ENCODE data around the gene ITPRIP. TPM values are rescaled to one million over a fixed set of nuclear protein-coding genes. Genes with fewer than 3 reads are reported as not detected.

Gene ITPRIP
- total RNA-seq, 1 donor from 2014 or later, result 15.6 TPM

DNA sequence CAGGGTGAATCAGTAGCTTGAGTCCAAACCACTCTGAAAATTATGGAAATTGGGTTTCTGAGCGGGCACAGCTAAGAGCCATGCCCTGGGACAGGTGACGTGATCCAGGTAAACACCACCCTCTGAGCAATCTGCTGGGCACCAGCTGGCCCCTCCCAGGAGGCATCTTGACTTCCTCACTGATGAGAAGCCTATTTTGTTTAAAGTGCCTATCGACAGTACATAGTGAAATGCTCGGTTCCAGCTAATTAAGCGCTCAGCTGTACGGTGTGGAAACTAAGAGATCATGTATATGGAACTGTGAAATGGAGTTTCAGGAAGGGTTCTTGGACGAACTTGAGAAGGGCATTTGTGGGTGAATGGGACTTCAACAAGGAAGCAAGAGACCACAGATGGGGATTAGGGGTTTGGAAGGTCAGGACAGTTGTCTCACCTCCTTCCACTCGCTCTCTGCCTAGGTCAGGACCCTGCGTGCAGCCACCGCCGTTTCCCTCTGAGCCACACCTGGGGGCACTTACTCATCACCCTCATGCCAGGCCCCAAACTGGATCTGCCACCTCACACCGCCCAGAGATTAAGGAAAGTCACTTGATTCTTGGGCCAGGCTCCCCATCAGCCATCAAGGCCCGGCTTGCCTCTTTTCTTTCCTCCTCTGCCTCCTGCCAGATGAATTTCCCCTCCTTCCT lies 3.2 kb downstream of the ITPRIP start:
- no peak for DNase-seq (ENCODE audit: low read depth, low spot score)
- H3K4me1 Mint-ChIP-seq, result peaks cover 57% of the 10 kb centered on the region
- peak overlapping the region; percentile 24 for H3K27ac Mint-ChIP-seq (ENCODE audit: unreplicated experiment)
- no peaks in the 10 kb centered on the region for H3K9me3 Mint-ChIP-seq
- TF ChIP-seq, protein P1, sequence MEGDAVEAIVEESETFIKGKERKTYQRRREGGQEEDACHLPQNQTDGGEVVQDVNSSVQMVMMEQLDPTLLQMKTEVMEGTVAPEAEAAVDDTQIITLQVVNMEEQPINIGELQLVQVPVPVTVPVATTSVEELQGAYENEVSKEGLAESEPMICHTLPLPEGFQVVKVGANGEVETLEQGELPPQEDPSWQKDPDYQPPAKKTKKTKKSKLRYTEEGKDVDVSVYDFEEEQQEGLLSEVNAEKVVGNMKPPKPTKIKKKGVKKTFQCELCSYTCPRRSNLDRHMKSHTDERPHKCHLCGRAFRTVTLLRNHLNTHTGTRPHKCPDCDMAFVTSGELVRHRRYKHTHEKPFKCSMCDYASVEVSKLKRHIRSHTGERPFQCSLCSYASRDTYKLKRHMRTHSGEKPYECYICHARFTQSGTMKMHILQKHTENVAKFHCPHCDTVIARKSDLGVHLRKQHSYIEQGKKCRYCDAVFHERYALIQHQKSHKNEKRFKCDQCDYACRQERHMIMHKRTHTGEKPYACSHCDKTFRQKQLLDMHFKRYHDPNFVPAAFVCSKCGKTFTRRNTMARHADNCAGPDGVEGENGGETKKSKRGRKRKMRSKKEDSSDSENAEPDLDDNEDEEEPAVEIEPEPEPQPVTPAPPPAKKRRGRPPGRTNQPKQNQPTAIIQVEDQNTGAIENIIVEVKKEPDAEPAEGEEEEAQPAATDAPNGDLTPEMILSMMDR (conservative IDR thresholded peaks at IDR 0.05), result no peak
- peaks cover 92% of the 10 kb centered on the region for H3K27me3 Mint-ChIP-seq (ENCODE audit: low read depth)
- no peaks in the 10 kb centered on the region for H3K36me3 Mint-ChIP-seq (ENCODE audit: low read depth)
- H3K4me3 Mint-ChIP-seq, result peak overlapping the region; percentile 78

DNA sequence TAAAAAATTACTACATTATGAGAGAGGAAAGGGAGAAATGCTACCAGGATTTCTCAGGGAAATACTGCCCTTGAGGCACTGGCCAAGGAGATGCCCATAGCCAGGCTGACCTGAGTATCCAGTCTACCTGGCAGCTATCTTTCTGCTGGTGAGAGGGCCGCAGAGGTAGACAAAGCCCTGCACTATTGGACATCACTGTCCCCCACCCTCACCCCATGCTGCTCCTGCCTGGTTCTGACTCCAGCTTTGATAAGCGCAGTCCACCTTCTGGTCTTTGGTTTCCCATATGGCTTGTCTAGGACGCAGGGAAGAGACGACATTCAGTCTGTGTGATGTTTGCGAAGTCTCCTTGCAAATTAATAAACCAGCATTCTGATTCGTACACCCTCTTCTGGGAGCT lies 3.7 kb downstream of the ITPRIP start:
- Mint-ChIP-seq H3K36me3 (ENCODE audit: low read depth) (no peaks in the 10 kb centered on the region), H3K27me3 (ENCODE audit: low read depth) (peaks cover 92% of the 10 kb centered on the region), H3K4me1 (peaks cover 57% of the 10 kb centered on the region), H3K4me3 (peak overlapping the region; percentile 78), H3K27ac (ENCODE audit: unreplicated experiment) (peak overlapping the region; percentile 14), H3K9me3 (no peaks in the 10 kb centered on the region)
- no peak for DNase-seq (ENCODE audit: low read depth, low spot score)
- TF ChIP-seq, protein P1 (conservative IDR thresholded peaks at IDR 0.05), result no peak

DNA sequence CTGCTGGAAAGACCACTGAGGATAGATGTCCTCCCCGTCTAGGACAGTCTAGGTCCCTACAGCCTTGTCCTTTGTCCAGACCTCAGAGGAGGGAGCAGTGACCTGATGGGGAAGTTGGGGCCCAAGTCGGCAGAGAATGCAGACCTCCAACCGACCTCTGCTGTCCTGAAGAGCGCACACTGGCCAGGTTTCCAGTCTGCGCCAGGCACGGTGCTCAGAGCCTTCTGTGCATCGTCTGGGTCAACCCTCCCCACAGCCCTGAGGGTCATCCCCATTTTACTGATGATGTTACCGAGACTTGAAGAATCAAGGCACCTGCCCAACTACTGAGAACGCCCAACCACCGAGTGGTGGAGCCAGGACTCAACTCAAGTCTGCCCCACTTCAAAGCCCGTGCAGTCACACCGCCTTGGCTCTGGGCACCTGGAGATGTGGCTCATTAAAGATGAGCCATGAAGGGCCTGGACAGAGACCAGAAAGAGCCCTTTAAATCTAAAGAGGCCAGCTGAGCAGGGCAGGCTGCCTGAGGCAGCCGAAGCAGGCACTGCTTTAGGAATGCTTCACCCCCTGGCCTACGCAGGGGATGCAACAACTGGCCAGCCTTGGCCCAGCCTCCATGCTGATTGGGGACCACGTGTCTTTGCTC lies 4.4 kb downstream of the ITPRIP start:
- DNase-seq (ENCODE audit: low read depth, low spot score), result no peak
- H3K27me3 Mint-ChIP-seq (ENCODE audit: low read depth), result peaks cover 92% of the 10 kb centered on the region
- H3K9me3 Mint-ChIP-seq, result no peaks in the 10 kb centered on the region
- TF ChIP-seq, protein P1 (conservative IDR thresholded peaks at IDR 0.05), result no peak
- H3K4me1 Mint-ChIP-seq, result peaks cover 59% of the 10 kb centered on the region
- peak overlapping the region; percentile 58 for H3K27ac Mint-ChIP-seq (ENCODE audit: unreplicated experiment)
- H3K4me3 Mint-ChIP-seq, result peak overlapping the region; percentile 78
- H3K36me3 Mint-ChIP-seq (ENCODE audit: low read depth), result no peaks in the 10 kb centered on the region

DNA sequence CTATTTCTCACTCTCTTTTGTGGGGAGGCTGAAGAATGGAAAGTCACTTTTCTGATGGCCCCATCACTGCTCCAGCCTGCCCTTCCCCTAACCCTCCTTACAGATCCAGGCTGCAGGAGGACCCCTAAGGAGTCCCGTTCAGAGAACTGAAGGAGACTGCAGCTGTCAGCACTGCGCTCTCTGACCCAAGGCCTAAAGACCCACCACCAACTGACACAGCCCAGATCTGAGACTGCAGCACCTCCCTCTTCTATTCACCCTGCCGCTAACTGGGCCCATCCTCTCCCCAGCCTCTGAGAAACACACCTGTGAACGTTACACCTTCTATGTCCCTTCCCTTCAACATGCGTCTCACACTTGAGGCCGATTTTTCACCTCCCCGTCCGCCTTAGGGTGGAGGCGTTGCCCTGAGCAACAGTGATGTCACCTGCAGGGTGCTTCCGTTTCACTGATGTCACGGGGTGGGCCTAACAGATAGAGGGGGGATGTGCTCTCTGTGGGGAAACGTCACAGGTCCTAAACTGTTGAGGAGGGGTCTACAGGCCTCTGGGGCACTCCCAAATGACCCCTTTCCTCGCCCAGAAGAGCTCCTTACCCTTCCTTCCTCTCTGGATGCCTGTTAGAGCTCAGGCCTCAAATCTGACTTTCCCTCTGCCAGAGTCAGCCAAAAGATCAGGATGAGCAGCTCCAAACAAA lies 5.1 kb downstream of the ITPRIP start:
- DNase-seq (ENCODE audit: low read depth, low spot score), result no peak
- Mint-ChIP-seq H3K27ac (ENCODE audit: unreplicated experiment) (peak overlapping the region; percentile 88), H3K4me3 (peak overlapping the region; percentile 78), H3K27me3 (ENCODE audit: low read depth) (peaks cover 92% of the 10 kb centered on the region), H3K4me1 (peaks cover 66% of the 10 kb centered on the region), H3K36me3 (ENCODE audit: low read depth) (no peaks in the 10 kb centered on the region), H3K9me3 (no peaks in the 10 kb centered on the region)
- TF ChIP-seq, protein P1 (conservative IDR thresholded peaks at IDR 0.05), result no peak

DNA sequence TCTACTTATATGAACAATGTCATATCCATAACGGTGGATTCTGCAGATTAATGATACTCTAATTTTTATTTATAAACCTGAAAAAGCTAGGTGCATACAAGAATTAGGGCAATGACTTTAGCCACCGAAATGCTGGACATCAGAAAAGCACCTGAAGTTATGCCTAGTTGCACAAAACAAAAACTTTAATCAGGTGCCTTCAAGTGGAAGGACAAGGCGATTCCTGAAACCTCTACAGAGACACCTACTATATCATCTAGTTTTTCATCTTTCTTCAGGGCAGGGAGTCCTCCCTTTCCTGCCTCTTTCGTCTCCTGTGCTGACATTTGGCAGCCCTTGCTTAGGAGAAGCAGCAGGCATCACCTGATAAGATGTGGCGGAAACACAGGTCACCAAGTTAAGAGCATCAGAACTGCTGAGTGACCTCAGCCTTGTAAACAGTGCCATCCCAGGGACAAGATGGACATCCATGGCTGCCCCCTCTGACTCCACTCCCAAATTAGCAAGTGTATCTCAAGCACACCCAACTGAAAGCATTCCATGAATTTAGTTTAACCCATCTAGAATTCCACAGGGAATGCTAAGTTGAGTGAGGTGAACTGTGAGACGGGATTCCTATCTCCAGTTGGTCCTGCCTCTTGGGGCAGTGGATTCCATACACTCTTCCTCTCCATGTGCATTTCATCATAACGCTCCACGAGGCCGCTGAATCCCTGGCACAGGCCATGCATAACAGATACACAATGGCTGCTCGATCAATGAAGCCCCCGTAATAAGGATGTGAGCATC lies 5.8 kb downstream of the ITPRIP start:
- Mint-ChIP-seq H3K27me3 (ENCODE audit: low read depth) (peaks cover 96% of the 10 kb centered on the region), H3K27ac (ENCODE audit: unreplicated experiment) (peak overlapping the region; percentile 88), H3K4me1 (peaks cover 73% of the 10 kb centered on the region), H3K9me3 (no peaks in the 10 kb centered on the region), H3K4me3 (peak overlapping the region; percentile 78), H3K36me3 (ENCODE audit: low read depth) (no peaks in the 10 kb centered on the region)
- TF ChIP-seq, protein P1 (conservative IDR thresholded peaks at IDR 0.05), result no peak
- no peak for DNase-seq (ENCODE audit: low read depth, low spot score)

Measured in neural crest cell (in vitro differentiated cells).